ENCODE data around the gene PTEN.

Gene PTEN

GRCh38 chr10:88012641-88013040, 149.2 kb downstream of the PTEN start:
- TF ChIP-seq REST (IDR thresholded peaks at IDR 0.05; ENCODE audit: insufficient read depth in 1 of 2, low read depth in 2 of 2, low read length in 2 of 2) (no peak), SIN3A (IDR thresholded peaks at IDR 0.05; ENCODE audit: borderline replicate concordance, insufficient read depth, low read length) (no peak), POLR2AphosphoS5 (IDR thresholded peaks at IDR 0.05; ENCODE audit: low read depth, low read length) (no peak), FOXP2 (optimal IDR thresholded peaks at IDR 0.05; ENCODE audit: borderline replicate concordance, extremely low read depth, extremely low read length, insufficient read depth) (no peak), TAF1 (IDR thresholded peaks at IDR 0.05; ENCODE audit: borderline replicate concordance, insufficient read depth, low read length) (no peak)

- TF ChIP-seq TAF1 (IDR thresholded peaks at IDR 0.05; ENCODE audit: borderline replicate concordance, insufficient read depth, low read length) (no peak), REST (IDR thresholded peaks at IDR 0.05; ENCODE audit: insufficient read depth in 1 of 2, low read depth in 2 of 2, low read length in 2 of 2) (no peak), POLR2AphosphoS5 (IDR thresholded peaks at IDR 0.05; ENCODE audit: low read depth, low read length) (no peak), SIN3A (IDR thresholded peaks at IDR 0.05; ENCODE audit: borderline replicate concordance, insufficient read depth, low read length) (no peak), FOXP2 (optimal IDR thresholded peaks at IDR 0.05; ENCODE audit: borderline replicate concordance, extremely low read depth, extremely low read length, insufficient read depth) (no peak)
These were observed 154.4 kb downstream of the PTEN start for GRCh38 chr10:88017781-88018180.

- TF ChIP-seq REST (IDR thresholded peaks at IDR 0.05; ENCODE audit: insufficient read depth in 1 of 2, low read depth in 2 of 2, low read length in 2 of 2) (no peak), POLR2AphosphoS5 (IDR thresholded peaks at IDR 0.05; ENCODE audit: low read depth, low read length) (no peak), FOXP2 (optimal IDR thresholded peaks at IDR 0.05; ENCODE audit: borderline replicate concordance, extremely low read depth, extremely low read length, insufficient read depth) (no peak), TAF1 (IDR thresholded peaks at IDR 0.05; ENCODE audit: borderline replicate concordance, insufficient read depth, low read length) (no peak), SIN3A (IDR thresholded peaks at IDR 0.05; ENCODE audit: borderline replicate concordance, insufficient read depth, low read length) (no peak)
These were observed 156.3 kb downstream of the PTEN start for GRCh38 chr10:88019753-88020152.
